Central memory CD8-positive, alpha-beta T cell (primary cell): ENCODE results near the gene PCNP.
"Not testable (repeated sequence)": the region's sequence is repeated elsewhere in the genome, so short reads cannot be mapped to it uniquely, and the experiment has no call there.

ENCODE experiments used
- ATAC-seq: fragments of 150-1000 bp; cut with Tn5 transposase; replicated peaks from 2 replicates; pipeline ENCODE4 v1.10.0; 2022; ENCODE audit warnings: mild to moderate bottlenecking, moderate FRiP score, moderate number of reproducible peaks; ENCODE audit not compliant: poor library complexity, severe bottlenecking; ENCODE audit errors: extremely low read depth
- DNase-seq, 2 donors: peaks; one replicate each; pipeline ENCODE4 v3.0.0; 2021; ENCODE audit warnings: low spot score in 2 of 2
- H3K27ac Mint-ChIP-seq: one replicate; pipeline ENCODE4 v1.8.0; 2022; ENCODE audit warnings: low read depth, mild to moderate bottlenecking, moderate library complexity, mixed read lengths
- H3K27me3 Mint-ChIP-seq: one replicate; pipeline ENCODE4 v1.8.0; 2022; ENCODE audit warnings: mixed read lengths
- H3K36me3 Mint-ChIP-seq: one replicate; pipeline ENCODE4 v1.8.0; 2022; ENCODE audit warnings: mild to moderate bottlenecking, moderate library complexity, mixed read lengths; ENCODE audit not compliant: insufficient read depth
- H3K4me1 Mint-ChIP-seq: one replicate; pipeline ENCODE4 v1.8.0; 2022; ENCODE audit warnings: mixed read lengths
- H3K4me3 Mint-ChIP-seq: one replicate; pipeline ENCODE4 v1.8.0; 2022; ENCODE audit warnings: mild to moderate bottlenecking, moderate library complexity, mixed read lengths
- H3K9me3 Mint-ChIP-seq: one replicate; pipeline ENCODE4 v1.8.0; 2022; ENCODE audit warnings: mixed read lengths

The PCNP gene, protein sequence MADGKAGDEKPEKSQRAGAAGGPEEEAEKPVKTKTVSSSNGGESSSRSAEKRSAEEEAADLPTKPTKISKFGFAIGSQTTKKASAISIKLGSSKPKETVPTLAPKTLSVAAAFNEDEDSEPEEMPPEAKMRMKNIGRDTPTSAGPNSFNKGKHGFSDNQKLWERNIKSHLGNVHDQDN

DNA sequence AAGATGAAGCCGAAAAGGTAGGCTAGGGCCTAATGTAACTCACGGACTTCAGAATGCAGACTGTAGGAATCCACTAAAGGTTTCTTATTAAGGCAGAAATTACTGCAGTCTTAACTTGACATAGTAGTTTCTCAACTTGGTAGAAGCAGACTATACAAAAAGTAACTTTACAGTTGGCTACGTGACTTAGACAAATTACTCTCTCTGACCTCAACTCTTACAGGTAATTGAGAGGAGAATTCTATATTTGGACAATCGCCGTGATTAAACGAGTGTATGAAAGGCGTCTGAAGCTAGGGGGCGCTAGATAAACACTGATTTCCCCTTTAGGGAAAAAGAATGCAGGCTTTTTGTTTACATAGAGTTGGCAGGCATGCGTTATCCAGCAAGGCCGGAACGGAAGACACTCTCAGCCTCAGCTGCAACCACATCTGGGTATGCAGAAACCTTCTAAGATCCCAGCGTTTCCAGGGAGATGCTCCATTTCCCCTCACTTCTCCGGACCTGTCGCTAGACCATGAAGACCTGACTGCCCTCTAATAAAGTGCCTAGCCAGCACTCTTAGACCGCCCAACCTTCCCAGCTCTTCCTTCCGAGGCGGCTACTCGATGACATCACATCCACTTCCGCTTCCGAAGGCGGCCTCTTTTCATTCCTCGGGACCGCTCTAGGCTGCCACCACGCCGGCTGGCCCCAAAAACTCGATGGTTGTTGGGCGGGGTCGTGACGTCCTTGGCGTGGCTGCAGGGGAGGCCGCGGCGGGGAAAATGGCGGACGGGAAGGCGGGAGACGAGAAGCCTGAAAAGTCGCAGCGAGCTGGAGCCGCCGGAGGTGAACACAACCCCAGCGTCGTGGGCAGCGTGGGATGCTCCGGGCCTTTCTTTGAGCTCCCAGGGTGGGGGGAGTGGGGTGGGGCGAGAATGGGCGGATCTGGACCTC, at the start of gene PCNP:
PCNP (plus strand) TSS at position 732 of the 939 bp plus-strand sequence; CDS start at position 768, 36 bp downstream.
- Mint-ChIP-seq H3K4me3 (peak within 1 kb of the TSS; percentile 93), H3K27me3 (no peaks in the 10 kb centered on the region), H3K9me3 (no peaks in the 10 kb centered on the region), H3K4me1 (peaks cover 41% of the 10 kb centered on the region), H3K36me3 (peaks cover 27% of the 10 kb centered on the region), H3K27ac (peak within 1 kb of the TSS; percentile 99)
- ATAC-seq = peak; percentile 75
- peak; percentile 96 to 99 for DNase-seq

DNA sequence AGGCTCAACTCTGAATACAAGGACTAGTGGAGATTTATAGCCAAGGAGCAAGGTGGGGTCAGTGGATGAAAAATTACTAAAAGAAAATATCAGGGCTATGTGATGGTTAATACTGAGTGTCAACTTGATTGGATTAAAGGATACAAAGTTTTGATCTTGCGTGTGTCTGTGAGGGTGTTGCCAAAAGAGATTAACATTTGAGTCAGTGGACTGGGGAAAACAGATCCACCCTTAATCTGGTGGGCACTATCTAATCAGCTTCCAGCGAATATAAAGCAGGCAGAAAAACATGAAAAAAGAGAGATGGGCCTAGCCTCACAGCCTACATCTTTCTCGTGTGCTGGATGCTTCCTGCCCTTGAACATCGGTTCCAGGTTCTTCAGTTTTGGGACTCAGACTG, 46.5 kb upstream of the PCNP start:
- H3K27ac Mint-ChIP-seq = no peak overlapping the region
- H3K4me1 Mint-ChIP-seq = peaks cover 26% of the 10 kb centered on the region
- no peaks in the 10 kb centered on the region for H3K9me3 Mint-ChIP-seq
- no peaks in the 10 kb centered on the region for H3K27me3 Mint-ChIP-seq
- ATAC-seq (no peak), DNase-seq (no peak)
- no peak overlapping the region for H3K4me3 Mint-ChIP-seq
- peaks cover 4% of the 10 kb centered on the region for H3K36me3 Mint-ChIP-seq

DNA sequence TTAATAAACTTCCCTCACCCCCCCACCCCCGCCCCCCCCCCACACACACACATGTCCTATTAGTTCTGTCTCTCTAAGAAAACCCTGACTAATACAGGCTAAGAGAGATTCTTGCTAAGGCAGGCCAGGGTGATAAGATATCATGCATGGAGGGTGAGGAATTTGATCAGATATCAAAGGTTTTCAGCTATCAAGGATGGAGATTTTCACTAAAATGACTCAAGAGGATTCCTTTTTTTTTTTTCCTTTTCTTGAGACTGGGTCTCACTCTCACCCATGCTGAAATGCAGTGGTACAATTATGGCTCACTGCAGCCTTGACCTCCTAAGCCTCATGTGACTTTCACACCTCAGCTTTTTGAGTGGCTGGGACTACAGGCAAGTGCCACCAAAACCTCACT, 46.1 kb upstream of the PCNP start:
- Mint-ChIP-seq H3K4me1 (peaks cover 27% of the 10 kb centered on the region), H3K36me3 (peaks cover 4% of the 10 kb centered on the region), H3K27me3 (no peaks in the 10 kb centered on the region), H3K27ac (no peak overlapping the region), H3K4me3 (no peak overlapping the region), H3K9me3 (no peaks in the 10 kb centered on the region)
- DNase-seq = no peak
- ATAC-seq = no peak

DNA sequence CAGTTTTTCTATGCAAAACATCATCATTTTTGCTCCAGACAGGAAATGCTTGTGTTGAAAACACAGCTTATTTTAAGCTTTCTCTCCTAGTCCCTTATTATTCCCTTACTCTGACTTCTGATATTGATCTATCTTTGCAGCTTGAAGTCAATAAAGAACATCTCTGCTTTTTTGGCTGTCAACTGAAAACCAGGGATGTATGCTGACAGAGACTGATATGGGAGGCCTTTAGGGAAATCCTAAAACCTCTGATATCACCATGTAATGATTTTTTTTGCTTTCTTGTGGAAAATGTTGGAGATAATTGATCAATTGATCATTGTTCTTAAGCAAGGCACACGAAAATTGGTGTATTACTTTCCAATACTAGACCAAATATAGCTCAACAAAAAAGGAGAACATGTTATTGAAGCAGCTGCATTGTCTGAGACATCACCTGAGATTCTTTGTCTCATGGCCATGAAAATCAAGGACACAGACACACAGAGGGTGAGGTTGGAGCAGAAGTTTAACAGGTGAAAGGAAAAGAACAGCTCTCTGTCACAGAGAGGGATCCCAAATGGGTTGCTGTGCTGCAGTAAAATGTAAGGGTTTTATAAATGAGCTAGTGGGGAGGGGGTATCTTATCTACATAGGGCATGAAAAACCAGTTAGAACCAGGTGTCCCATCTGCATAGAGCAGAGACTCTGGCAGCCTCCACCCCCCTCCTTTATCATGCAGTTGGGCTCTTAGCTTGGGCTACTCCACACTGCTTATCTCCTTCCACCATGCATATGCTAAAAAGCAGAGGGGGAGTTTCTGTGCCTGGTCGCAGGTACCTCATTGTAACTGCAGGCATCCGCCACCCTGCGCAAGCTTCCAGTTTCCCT, 43.9 kb upstream of the PCNP start:
- Mint-ChIP-seq H3K36me3 (peaks cover 4% of the 10 kb centered on the region), H3K4me1 (peaks cover 27% of the 10 kb centered on the region), H3K27me3 (no peaks in the 10 kb centered on the region), H3K4me3 (no peak overlapping the region), H3K9me3 (no peaks in the 10 kb centered on the region), H3K27ac (peak overlapping the region; percentile 62)
- no peak for ATAC-seq
- no peak for DNase-seq

DNA sequence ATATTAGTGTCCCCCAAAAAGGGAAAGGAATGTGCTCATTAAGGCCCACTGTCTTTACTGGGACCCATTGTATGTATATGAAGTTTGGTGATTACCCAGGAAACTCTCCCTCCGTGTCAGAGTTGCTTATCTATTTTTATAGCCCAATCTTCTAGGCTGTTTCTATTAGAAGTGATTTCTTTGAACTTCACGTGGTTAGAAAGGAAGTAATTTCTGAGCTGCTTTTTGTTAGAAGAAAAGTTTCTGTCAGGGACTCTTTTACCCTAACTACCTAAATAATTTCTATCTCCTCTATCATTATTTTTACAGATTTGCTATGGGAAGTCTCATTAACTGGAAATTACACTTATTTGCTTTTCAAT, 43.3 kb upstream of the PCNP start:
- Mint-ChIP-seq H3K4me3 (no peak overlapping the region), H3K27ac (no peak overlapping the region), H3K27me3 (no peaks in the 10 kb centered on the region), H3K9me3 (no peaks in the 10 kb centered on the region), H3K4me1 (peaks cover 27% of the 10 kb centered on the region), H3K36me3 (peaks cover 4% of the 10 kb centered on the region)
- DNase-seq (no peak), ATAC-seq (peak; percentile 28)

DNA sequence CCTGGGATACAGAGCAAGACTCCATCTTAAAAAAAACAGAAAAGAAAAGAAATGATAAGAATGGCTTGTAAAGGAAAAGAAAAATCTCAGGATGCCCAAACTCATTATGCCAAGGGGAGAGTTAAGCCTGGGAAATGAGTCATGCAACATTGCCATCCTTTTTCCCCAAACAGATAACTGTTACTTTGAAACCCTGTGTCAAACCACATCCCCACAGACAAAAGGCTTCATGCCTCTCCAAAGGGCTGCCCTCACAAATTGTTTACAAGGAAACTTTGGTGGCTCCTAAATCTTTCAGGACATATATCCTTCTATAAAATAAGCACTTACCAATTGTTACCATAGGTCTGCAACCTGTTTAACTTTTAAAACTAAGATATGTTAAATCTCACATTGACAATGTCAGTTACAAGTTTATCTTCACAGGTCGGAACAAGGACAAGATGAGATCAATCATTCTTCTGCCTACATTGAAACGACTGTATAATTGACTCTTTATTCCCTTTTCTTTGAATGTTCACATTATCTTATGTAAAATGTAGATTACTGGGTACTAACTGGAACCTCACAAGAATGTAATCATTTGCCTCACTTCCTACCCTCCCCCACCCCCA, 42.4 kb upstream of the PCNP start:
- DNase-seq = no peak
- no peak for ATAC-seq
- H3K9me3 Mint-ChIP-seq = no peaks in the 10 kb centered on the region

DNA sequence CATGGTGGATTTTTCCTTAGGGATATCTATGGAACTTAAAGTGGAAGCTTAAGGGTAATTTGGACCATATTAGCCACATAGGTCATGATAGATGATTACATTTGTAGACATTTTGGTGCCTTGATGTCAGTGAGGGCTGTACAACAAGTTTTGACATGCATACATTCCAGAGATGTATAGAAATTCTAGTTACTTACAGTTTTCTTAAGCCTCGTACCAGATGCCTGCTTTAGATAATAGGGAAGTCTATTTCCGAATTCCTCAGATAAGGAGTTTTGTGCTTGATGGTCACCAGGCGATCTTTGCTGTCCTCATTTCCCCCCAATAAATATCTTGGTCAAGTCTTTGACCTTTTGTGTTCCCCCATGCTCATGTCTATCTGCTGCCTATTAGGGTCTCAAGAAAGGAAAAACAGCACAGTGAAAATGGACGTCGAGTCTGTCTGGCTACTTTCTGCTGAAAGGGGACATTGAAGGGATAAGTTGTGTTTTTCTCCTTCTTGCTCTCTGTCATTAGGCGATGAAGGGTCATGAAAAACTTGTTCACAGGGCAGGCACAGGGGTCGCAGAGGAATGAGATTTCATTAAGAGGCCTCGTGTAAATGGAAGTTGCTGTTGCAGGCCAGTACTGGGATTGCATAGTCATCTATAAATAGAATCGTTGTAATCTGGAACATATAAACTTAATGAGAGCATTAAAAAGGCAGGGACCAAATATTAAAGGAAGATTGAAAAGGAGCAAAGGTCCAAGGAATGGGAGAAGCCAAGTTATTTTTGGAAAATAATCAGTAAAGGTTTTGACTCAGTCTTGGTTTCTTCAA, 41.0 kb upstream of the PCNP start:
- DNase-seq (no peak), ATAC-seq (no peak)
- Mint-ChIP-seq H3K27ac (peak overlapping the region; percentile 7), H3K4me1 (peaks cover 27% of the 10 kb centered on the region), H3K36me3 (peaks cover 5% of the 10 kb centered on the region), H3K9me3 (no peaks in the 10 kb centered on the region), H3K4me3 (no peak overlapping the region), H3K27me3 (no peaks in the 10 kb centered on the region)

More for the DNA sequence above, 42.4 kb upstream of the PCNP start:
- Mint-ChIP-seq H3K27ac (peak overlapping the region; percentile 7), H3K36me3 (peaks cover 4% of the 10 kb centered on the region), H3K27me3 (no peaks in the 10 kb centered on the region), H3K4me3 (no peak overlapping the region), H3K4me1 (peaks cover 27% of the 10 kb centered on the region)

DNA sequence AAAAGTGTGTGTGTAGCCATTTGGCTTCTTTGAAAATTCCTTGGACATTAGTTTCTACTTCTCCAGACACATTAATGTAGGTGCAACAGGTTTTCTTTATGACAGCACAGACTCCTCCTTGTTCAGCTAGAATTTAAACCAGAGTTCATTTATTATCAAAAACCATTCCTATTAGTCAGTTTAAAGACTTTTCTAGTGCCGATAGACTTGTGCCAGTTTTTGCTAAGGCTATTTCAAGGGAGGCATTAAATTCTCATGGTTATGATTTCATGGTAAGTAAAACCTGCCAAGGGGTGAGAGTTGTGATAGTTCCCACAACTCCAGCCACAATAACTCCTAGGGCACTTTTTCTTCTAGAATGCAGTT, 40.4 kb upstream of the PCNP start:
- peaks cover 27% of the 10 kb centered on the region for H3K4me1 Mint-ChIP-seq
- no peaks in the 10 kb centered on the region for H3K27me3 Mint-ChIP-seq
- H3K36me3 Mint-ChIP-seq = peaks cover 7% of the 10 kb centered on the region
- H3K9me3 Mint-ChIP-seq = no peaks in the 10 kb centered on the region
- no peak overlapping the region for H3K27ac Mint-ChIP-seq
- no peak for ATAC-seq
- H3K4me3 Mint-ChIP-seq = no peak overlapping the region
- no peak for DNase-seq

DNA sequence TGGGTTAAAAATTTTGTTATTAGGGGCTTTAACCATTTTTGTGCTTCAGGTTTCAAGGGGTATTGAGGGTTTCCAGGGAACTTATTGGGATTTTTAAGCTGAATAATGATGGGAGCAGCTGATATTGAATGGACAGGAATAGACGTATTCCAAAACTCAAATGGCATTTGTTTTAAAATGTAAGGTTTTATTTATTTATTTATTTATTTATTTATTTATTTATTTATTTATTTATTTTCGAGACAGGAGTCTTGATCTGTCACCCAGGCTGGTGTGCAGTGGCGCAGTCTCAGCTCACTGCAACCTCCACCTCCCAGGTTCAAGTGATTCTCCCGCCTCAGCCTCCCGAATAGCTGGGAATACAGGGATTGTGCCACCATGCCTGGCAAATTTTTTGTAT, 38.8 kb upstream of the PCNP start:
- Mint-ChIP-seq H3K27me3 (no peaks in the 10 kb centered on the region), H3K4me3 (no peak overlapping the region), H3K27ac (no peak overlapping the region), H3K4me1 (peaks cover 23% of the 10 kb centered on the region), H3K36me3 (peaks cover 7% of the 10 kb centered on the region), H3K9me3 (no peaks in the 10 kb centered on the region)
- no peak for DNase-seq
- ATAC-seq = no peak

DNA sequence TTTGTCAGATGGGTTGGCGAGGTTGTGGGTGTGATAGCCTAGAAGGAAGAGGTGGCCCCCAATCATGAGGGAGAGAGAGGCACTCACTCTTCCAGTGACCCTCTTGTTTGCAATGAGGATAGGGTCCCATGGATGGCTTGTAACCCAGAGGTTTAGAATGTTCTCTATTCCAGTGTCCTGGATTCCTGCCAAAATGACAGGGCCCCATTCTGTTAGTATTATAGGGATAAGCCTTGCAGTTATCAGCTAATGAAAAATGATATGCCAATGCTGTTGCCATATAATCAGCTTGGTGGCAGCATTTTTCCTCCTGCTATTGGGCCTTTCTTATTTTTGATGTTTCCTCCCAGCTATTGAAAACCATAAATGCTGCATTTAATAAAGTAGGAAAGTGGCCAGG, 37.7 kb upstream of the PCNP start:
- H3K27me3 Mint-ChIP-seq = no peaks in the 10 kb centered on the region
- H3K36me3 Mint-ChIP-seq = peaks cover 5% of the 10 kb centered on the region
- no peaks in the 10 kb centered on the region for H3K9me3 Mint-ChIP-seq
- H3K4me1 Mint-ChIP-seq = peaks cover 13% of the 10 kb centered on the region
- DNase-seq = no peak
- H3K4me3 Mint-ChIP-seq = no peak overlapping the region
- no peak overlapping the region for H3K27ac Mint-ChIP-seq
- ATAC-seq = no peak

DNA sequence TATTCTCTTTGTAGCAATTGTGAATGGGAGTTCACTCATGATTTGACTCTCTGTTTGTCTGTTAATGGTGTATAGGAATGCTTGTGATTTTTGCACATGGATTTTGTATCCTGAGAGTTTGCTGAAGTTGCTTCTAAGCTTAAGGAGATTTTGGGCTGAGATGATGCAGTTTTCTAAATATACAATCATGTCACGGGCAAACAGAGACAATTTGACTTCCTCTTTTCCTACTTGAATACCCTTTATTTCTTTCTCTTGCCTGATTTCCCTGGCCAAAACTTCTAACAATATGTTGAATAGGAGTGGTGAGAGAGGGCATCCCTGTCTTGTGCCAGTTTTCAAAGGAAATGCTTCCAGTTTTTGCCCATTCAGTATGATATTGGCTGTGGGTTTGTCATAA, 37.0 kb upstream of the PCNP start:
- not testable (repeated sequence) for H3K27me3 Mint-ChIP-seq, H3K4me1 Mint-ChIP-seq, H3K4me3 Mint-ChIP-seq, ATAC-seq, H3K9me3 Mint-ChIP-seq, DNase-seq, H3K36me3 Mint-ChIP-seq, H3K27ac Mint-ChIP-seq
